HepG2 (cell line): ENCODE data around the gene TTC23. TPM values are rescaled to one million over a fixed set of nuclear protein-coding genes. Genes with fewer than 3 reads are reported as not detected.
A peak's percentile ranks its signal among the peaks of the same experiment; 100 is the strongest.

ENCODE experiments used
- ATAC-seq: fragments of 200-7000 bp; cut with Tn5 transposase; 3 replicates; pipeline ENCODE4 v1.9.1; 2020; ENCODE audit warnings: mild to moderate bottlenecking, moderate library complexity
- BruUV-seq: library from RNA; stranded (reverse); fragments of 400-500 nt; replicated peaks from 2 replicates; lab custom pipeline; 2021; lab: Mats Ljungman, UMichigan
- CTCF ChIA-PET: fragments of 300-600 bp; formaldehyde crosslinking; extraction: SDS; loops from one replicate; lab custom pipeline; 2021; ENCODE audit warnings: low total read pairs, inconsistent platforms, low intra/inter-chr PET ratio; lab: Yijun Ruan, JAX
- POLR2A ChIA-PET: fragments of 350-600 bp; sonication (Branson Sonifier 250); formaldehyde crosslinking; loops from one replicate; lab custom pipeline; 2020; ENCODE audit warnings: antibody characterized with exemption, inconsistent platforms; lab: Yijun Ruan, JAX
- DNase-seq: peaks from one replicate; pipeline ENCODE4 v3.0.0-alpha.2; 2015; ENCODE audit warnings: low spot score
- FAIRE-seq: peaks from 3 replicates; lab custom pipeline; 2011; peaks lifted over from hg19 to GRCh38; lab: Jason Lieb, UNC
- H2AFZ ChIP-seq: one replicate; pipeline ENCODE4 v1.6.1; 2011; ENCODE audit warnings: low read length, inconsistent platforms
- H3K27ac ChIP-seq: fragments of 300-600 bp; 3 replicates; pipeline ENCODE4 v1.8.0; 2011; ENCODE audit warnings: mixed run types, mild to moderate bottlenecking, mixed read lengths, low read length, inconsistent platforms; ENCODE audit not compliant: insufficient read depth; ENCODE audit errors: extremely low read length
- H3K27me3 ChIP-seq, 2 experiments: fragments of 200-600 bp in 1 of 2; 2 replicates in 1 of 2; 3 replicates in 1 of 2; pipeline versions ENCODE4 v1.6.0 to v1.8.0; 2011; ENCODE audit warnings: low read length in 2 of 2, mild to moderate bottlenecking in 2 of 2, moderate library complexity in 2 of 2, inconsistent platforms in 1 of 2; ENCODE audit not compliant: insufficient read depth in 2 of 2, control insufficient read depth in 1 of 2
- H3K36me3 ChIP-seq, 2 experiments: fragments of 200-600 bp in 1 of 2; replicated peaks in 1 of 2; 2 replicates in 1 of 2; 3 replicates in 1 of 2; pipeline versions ENCODE4 v1.5.1 to v1.8.0; 2011; ENCODE audit warnings: low read length in 2 of 2, inconsistent platforms in 1 of 2; ENCODE audit not compliant: insufficient read depth in 2 of 2, control insufficient read depth in 1 of 2
- H3K4me1 ChIP-seq: 2 replicates; pipeline ENCODE4 v1.5.1; 2012; ENCODE audit warnings: low read length, inconsistent platforms; ENCODE audit not compliant: insufficient read depth
- H3K4me2 ChIP-seq: 2 replicates; pipeline ENCODE4 v1.6.0; 2011; ENCODE audit warnings: low read depth, low read length, inconsistent platforms
- H3K4me3 ChIP-seq, 3 experiments: fragments of 200-600 bp in 1 of 3; sonication (generic), shearing (Covaris generic) in 1 of 3; replicated peaks in 1 of 3; 2 replicates each; pipeline ENCODE4 v1.5.1; 2011 to 2016; ENCODE audit warnings: low read length in 3 of 3, inconsistent platforms in 2 of 3, low read depth in 2 of 3, mild to moderate bottlenecking in 2 of 3, control low read depth in 1 of 3, mixed read lengths in 1 of 3; ENCODE audit not compliant: insufficient read depth in 1 of 3
- H3K79me2 ChIP-seq: one replicate; pipeline ENCODE4 v1.6.1; 2011; ENCODE audit warnings: low read length, inconsistent platforms; ENCODE audit not compliant: insufficient read depth
- H3K9ac ChIP-seq: 2 replicates; pipeline ENCODE4 v1.6.0; 2011; ENCODE audit warnings: mild to moderate bottlenecking, low read depth, low read length, inconsistent platforms; ENCODE audit not compliant: insufficient read depth
- H3K9me3 ChIP-seq: 2 replicates; pipeline ENCODE4 v1.5.1; 2012; ENCODE audit warnings: mild to moderate bottlenecking, low read length
- H4K20me1 ChIP-seq: 2 replicates; pipeline ENCODE4 v1.6.0; 2011; ENCODE audit warnings: inconsistent platforms, mild to moderate bottlenecking, low read length, moderate library complexity; ENCODE audit not compliant: insufficient read depth
- AGO2 ChIP-seq: fragments of 200-400 bp; formaldehyde crosslinking; optimal IDR thresholded peaks from 2 replicates; pipeline ENCODE3; 2017; ENCODE audit warnings: mild to moderate bottlenecking, low read depth, low read length, moderate library complexity
- ARNT ChIP-seq: fragments of 450-650 bp; IDR thresholded peaks from 2 replicates; pipeline ENCODE4 v1.6.1; 2017
- ATF1 ChIP-seq: IDR thresholded peaks from 2 replicates; pipeline ENCODE4 v1.6.1; 2016; ENCODE audit warnings: mild to moderate bottlenecking, control low read depth
- CBX2 ChIP-seq, 2 experiments: fragments of 200-600 bp in 1 of 2; sonication (generic); formaldehyde crosslinking in 1 of 2; IDR thresholded peaks; 2 replicates each; pipeline versions ENCODE4 v1.7.0 to v1.8.1; 2018 to 2022; ENCODE audit warnings: low read depth in 2 of 2, low read length in 1 of 2, mild to moderate bottlenecking in 1 of 2, missing genetic modification reagents in 1 of 2
- HHEX ChIP-seq: IDR thresholded peaks from 2 replicates; pipeline ENCODE4 v1.6.1; 2016; ENCODE audit warnings: control low read depth
- HMGA1 ChIP-seq: sonication (generic); formaldehyde crosslinking; conservative IDR thresholded peaks from 2 replicates; pipeline ENCODE4 v1.4.0; 2020; ENCODE audit warnings: missing genetic modification reagents
- HOXD1 ChIP-seq: sonication (generic); formaldehyde crosslinking; IDR thresholded peaks from 2 replicates; pipeline ENCODE4 v1.5.0; 2020; ENCODE audit warnings: missing genetic modification reagents
- MAZ ChIP-seq, 2 experiments: sonication (generic) in 1 of 2; formaldehyde crosslinking in 1 of 2; IDR thresholded peaks; 2 replicates each; pipeline versions ENCODE4 v1.5.0 to v1.6.1; 2012 to 2020; ENCODE audit warnings: low read depth in 2 of 2, mild to moderate bottlenecking in 2 of 2, borderline replicate concordance in 1 of 2, improper control_type of control experiment in 1 of 2, low read length in 1 of 2, missing genetic modification reagents in 1 of 2, moderate library complexity in 1 of 2
- MZF1 ChIP-seq: sonication (generic); formaldehyde crosslinking; IDR thresholded peaks from 2 replicates; pipeline ENCODE4 v1.8.1; 2023; ENCODE audit warnings: mild to moderate bottlenecking, missing genetic modification reagents, borderline replicate concordance
- RAD51 ChIP-seq: fragments of 450-650 bp; IDR thresholded peaks from 2 replicates; pipeline ENCODE4 v1.6.1; 2016; ENCODE audit warnings: borderline replicate concordance
- SCMH1 ChIP-seq: sonication (generic); formaldehyde crosslinking; IDR thresholded peaks from 2 replicates; pipeline ENCODE4 v1.9.0; 2021; ENCODE audit warnings: missing genetic modification reagents, mild to moderate bottlenecking, borderline replicate concordance
- SRSF4 ChIP-seq: fragments of 200-400 bp; formaldehyde crosslinking; IDR thresholded peaks from one replicate; pipeline ENCODE4 v1.6.1; 2018; ENCODE audit warnings: mild to moderate bottlenecking, low read depth, low read length, moderate library complexity; ENCODE audit not compliant: poor library complexity, severe bottlenecking
- WGBS: methylation state at CpG from one replicate; pipeline ENCODE4 v1.1.6; 2017; ENCODE audit warnings: low lambda C conversion rate; 5-methylcytosine and 5-hydroxymethylcytosine counted together
- in situ Hi-C: cut with HindIII; loops from 2 replicates; pipeline ENCODE4 v1.10.0; 2017; ENCODE audit warnings: low pct_unique_long_range_greater_than_20kb; ENCODE audit not compliant: extremely low pct_ligation_motif_present
- intact Hi-C: fragments of 100-400 bp; cut with micrococcal nuclease; formaldehyde crosslinking; loops from one replicate; pipeline ENCODE4 v1.10.0; 2022; ENCODE audit not compliant: unreplicated experiment
- polyA plus RNA-seq, 8 experiments: library from polyadenylated mRNA; depleted of rRNA in 3 of 8; stranded (reverse) in 7 of 8; unstranded in 1 of 8; fragments of >200 nt; fragmentation: Illumina TruSeq in 4 of 8; extraction: Trizol in 4 of 8; gene quantifications; 2 replicates each; pipeline versions ENCODE4 v1.2.1 to v1.2.3, GENCODE V29; 2011 to 2016; ENCODE audit warnings: low read depth in 4 of 8, missing spikeins in 1 of 8, mixed read lengths in 1 of 8; ENCODE audit not compliant: insufficient read depth in 1 of 8
- total RNA-seq, 5 experiments: library from RNA; depleted of rRNA; stranded (reverse); fragments of >200 nt; fragmentation: Illumina TruSeq; extraction: Trizol; gene quantifications; 2 replicates each; pipeline ENCODE4 v1.2.3, GENCODE V29; 2016; ENCODE audit warnings: low read depth in 1 of 5
- TF ChIP-seq, protein P1 (sequence below): sonication (generic); formaldehyde crosslinking; IDR thresholded peaks from 2 replicates; pipeline ENCODE4 v1.4.0; 2020; ENCODE audit warnings: missing genetic modification reagents
- TF ChIP-seq, protein P2 (sequence below): IDR thresholded peaks from 2 replicates; pipeline ENCODE4 v1.6.1; 2016
- TF ChIP-seq, protein P3 (sequence below): sonication (generic); formaldehyde crosslinking; IDR thresholded peaks from 2 replicates; pipeline ENCODE4 v1.8.1; 2022; ENCODE audit warnings: low read depth, mild to moderate bottlenecking, missing genetic modification reagents
- TF ChIP-seq, protein P4 (sequence below): IDR thresholded peaks from 2 replicates; pipeline ENCODE4 v1.6.1; 2016; ENCODE audit warnings: control low read depth

The TTC23 gene
- total and polyA plus RNA-seq, 2 of the 13 experiments (the other 11 are each of a cell fraction or from before 2014, with no cell fraction given): 1.6 to 11.7 TPM

DNA sequence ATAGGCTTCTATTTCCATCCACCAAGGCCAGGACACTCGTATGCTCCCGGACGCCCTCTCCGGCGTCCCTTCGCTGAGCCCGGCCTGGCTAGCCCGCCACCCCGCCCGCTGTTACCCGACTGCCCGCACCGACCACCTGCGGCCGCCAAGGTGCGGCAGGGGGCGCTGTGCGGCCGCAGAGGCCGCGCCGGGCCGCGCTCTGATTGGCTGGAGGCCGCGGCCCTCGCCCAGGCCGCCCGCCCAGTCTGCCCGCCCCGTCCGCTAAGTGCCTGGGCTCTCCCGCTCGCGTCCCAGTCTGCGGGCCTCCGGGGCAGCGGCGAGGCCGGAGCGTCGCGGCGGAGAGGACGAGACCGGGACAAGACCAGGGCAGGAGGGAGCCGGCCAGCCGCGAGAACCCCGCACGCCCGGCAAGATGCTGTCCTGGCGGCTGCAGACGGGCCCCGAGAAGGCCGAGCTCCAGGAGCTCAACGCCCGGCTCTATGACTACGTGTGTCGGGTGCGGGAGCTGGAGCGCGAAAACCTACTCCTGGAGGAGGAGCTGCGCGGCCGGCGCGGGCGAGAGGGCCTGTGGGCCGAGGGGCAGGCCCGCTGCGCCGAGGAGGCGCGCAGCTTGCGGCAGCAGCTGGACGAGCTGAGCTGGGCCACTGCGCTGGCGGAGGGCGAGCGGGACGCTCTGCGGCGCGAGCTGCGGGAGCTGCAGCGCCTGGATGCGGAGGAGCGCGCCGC is 144.4 kb downstream of the TTC23 start, which contains the start of gene SYNM:
Gene SYNM (plus strand): TSS at position 293 of the 726 bp plus-strand sequence. CDS start 120 bp downstream, at position 413.
- peaks cover 28% of the 10 kb centered on the region for H3K4me1 ChIP-seq
- BruUV-seq: no TSS peak
- peak; percentile 72 for DNase-seq
- H3K9ac ChIP-seq: peak within 1 kb of the TSS; percentile 54
- peak within 1 kb of the TSS; percentile 42 to 79 (median 66); a peak in 5 of 6 replicates for H3K4me3 ChIP-seq
- peak within 1 kb of the TSS; percentile 59 for H3K27ac ChIP-seq
- no peaks in the 10 kb centered on the region for H3K36me3 ChIP-seq
- in situ Hi-C loops: loop anchor here (5.0 kb wide), 1 partner anchor 107 kb away; no protein-coding TSS in a partner anchor
- CTCF ChIA-PET: interaction anchor here (0.8 to 2.3 kb wide), 2 partner anchors 19 to 109 kb away, joined by 3 to 24 read pairs; no protein-coding TSS in a partner anchor
- FAIRE-seq: peak; percentile 32
- no peaks in the 10 kb centered on the region for H3K79me2 ChIP-seq
- H2AFZ ChIP-seq: no peak within 1 kb of the TSS
- 33% methylated on average over 35 of the region's 91 CpGs for WGBS
- H4K20me1 ChIP-seq: no peaks in the 10 kb centered on the region
- H3K27me3 ChIP-seq: peaks cover 1 to 18% of the 10 kb centered on the region in 2 experiments; a peak in 3 of 5 replicates
- no peaks in the 10 kb centered on the region for H3K9me3 ChIP-seq
- peak within 1 kb of the TSS; percentile 82 for H3K4me2 ChIP-seq
- ATAC-seq: peak; percentile 95
- POLR2A ChIA-PET: interaction anchor here (0.9 to 1.8 kb wide), 3 partner anchors 9 to 31 kb away, joined by 5 read pairs; no protein-coding TSS in a partner anchor
- intact Hi-C loops: loop anchor here (1.0 kb wide), 1 partner anchor 108 kb away; no protein-coding TSS in a partner anchor
- TF ChIP-seq SRSF4: no peak
- TF ChIP-seq HHEX (CRISPR knock-in tag): no peak
- no peak for TF ChIP-seq AGO2
- TF ChIP-seq, protein P1, sequence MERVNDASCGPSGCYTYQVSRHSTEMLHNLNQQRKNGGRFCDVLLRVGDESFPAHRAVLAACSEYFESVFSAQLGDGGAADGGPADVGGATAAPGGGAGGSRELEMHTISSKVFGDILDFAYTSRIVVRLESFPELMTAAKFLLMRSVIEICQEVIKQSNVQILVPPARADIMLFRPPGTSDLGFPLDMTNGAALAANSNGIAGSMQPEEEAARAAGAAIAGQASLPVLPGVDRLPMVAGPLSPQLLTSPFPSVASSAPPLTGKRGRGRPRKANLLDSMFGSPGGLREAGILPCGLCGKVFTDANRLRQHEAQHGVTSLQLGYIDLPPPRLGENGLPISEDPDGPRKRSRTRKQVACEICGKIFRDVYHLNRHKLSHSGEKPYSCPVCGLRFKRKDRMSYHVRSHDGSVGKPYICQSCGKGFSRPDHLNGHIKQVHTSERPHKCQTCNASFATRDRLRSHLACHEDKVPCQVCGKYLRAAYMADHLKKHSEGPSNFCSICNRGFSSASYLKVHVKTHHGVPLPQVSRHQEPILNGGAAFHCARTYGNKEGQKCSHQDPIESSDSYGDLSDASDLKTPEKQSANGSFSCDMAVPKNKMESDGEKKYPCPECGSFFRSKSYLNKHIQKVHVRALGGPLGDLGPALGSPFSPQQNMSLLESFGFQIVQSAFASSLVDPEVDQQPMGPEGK (CRISPR knock-in tag): 0 out of 2 replicates have a peak, but pooled peaks have one; percentile 38
- no peak for TF ChIP-seq MZF1 (CRISPR knock-in tag)
- TF ChIP-seq, protein P2, sequence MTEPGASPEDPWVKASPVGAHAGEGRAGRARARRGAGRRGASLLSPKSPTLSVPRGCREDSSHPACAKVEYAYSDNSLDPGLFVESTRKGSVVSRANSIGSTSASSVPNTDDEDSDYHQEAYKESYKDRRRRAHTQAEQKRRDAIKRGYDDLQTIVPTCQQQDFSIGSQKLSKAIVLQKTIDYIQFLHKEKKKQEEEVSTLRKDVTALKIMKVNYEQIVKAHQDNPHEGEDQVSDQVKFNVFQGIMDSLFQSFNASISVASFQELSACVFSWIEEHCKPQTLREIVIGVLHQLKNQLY (CRISPR knock-in tag): no peak
- TF ChIP-seq HMGA1: no peak
- no peak for TF ChIP-seq HOXD1 (CRISPR knock-in tag)
- no peak for TF ChIP-seq ATF1
- TF ChIP-seq, protein P3, sequence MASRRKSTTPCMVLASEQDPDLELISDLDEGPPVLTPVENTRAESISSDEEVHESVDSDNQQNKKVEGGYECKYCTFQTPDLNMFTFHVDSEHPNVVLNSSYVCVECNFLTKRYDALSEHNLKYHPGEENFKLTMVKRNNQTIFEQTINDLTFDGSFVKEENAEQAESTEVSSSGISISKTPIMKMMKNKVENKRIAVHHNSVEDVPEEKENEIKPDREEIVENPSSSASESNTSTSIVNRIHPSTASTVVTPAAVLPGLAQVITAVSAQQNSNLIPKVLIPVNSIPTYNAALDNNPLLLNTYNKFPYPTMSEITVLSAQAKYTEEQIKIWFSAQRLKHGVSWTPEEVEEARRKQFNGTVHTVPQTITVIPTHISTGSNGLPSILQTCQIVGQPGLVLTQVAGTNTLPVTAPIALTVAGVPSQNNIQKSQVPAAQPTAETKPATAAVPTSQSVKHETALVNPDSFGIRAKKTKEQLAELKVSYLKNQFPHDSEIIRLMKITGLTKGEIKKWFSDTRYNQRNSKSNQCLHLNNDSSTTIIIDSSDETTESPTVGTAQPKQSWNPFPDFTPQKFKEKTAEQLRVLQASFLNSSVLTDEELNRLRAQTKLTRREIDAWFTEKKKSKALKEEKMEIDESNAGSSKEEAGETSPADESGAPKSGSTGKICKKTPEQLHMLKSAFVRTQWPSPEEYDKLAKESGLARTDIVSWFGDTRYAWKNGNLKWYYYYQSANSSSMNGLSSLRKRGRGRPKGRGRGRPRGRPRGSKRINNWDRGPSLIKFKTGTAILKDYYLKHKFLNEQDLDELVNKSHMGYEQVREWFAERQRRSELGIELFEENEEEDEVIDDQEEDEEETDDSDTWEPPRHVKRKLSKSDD (CRISPR knock-in tag): 0 out of 2 replicates have a peak, but pooled peaks have one; percentile 67
- TF ChIP-seq SCMH1 (CRISPR knock-in tag): no peak
- TF ChIP-seq, protein P4, sequence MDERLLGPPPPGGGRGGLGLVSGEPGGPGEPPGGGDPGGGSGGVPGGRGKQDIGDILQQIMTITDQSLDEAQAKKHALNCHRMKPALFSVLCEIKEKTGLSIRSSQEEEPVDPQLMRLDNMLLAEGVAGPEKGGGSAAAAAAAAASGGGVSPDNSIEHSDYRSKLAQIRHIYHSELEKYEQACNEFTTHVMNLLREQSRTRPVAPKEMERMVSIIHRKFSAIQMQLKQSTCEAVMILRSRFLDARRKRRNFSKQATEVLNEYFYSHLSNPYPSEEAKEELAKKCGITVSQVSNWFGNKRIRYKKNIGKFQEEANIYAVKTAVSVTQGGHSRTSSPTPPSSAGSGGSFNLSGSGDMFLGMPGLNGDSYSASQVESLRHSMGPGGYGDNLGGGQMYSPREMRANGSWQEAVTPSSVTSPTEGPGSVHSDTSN: no peak
- no peak for TF ChIP-seq CBX2 (IDR thresholded peaks at IDR 0.05; ENCODE audit: low read depth, low read length)
- peak; percentile 89; the same call in 1 of the 2 replicates for TF ChIP-seq CBX2 (CRISPR knock-in tag; IDR thresholded peaks at IDR 0.05; ENCODE audit: low read depth)
- TF ChIP-seq RAD51: no peak
- TF ChIP-seq MAZ (IDR thresholded peaks at IDR 0.05; ENCODE audit: borderline replicate concordance, low read depth, low read length): peak; percentile 68; the same call in 1 of the 2 replicates
- peak; percentile 94 for TF ChIP-seq MAZ (CRISPR knock-in tag; IDR thresholded peaks at IDR 0.05; ENCODE audit: low read depth)
- TF ChIP-seq ARNT: no peak
